K562 (cell line): ENCODE results near the gene TMEM121. TPM values are rescaled to one million over a fixed set of nuclear protein-coding genes. Genes with fewer than 3 reads are reported as not detected.

ENCODE experiments used
- ATAC-seq: fragments of 200-7000 bp; cut with Tn5 transposase; 3 replicates; pipeline ENCODE4 v1.9.1; 2020; ENCODE audit warnings: moderate library complexity
- BruUV-seq: library from RNA; stranded (reverse); fragments of 400-500 nt; replicated peaks from 2 replicates; lab custom pipeline; 2021; lab: Mats Ljungman, UMichigan
- CTCF ChIA-PET: fragments of 300-600 bp; formaldehyde crosslinking; extraction: SDS; loops from one replicate; lab custom pipeline; 2021; ENCODE audit warnings: low intra/inter-chr PET ratio; lab: Yijun Ruan, JAX
- POLR2A ChIA-PET: fragments of 300-600, 350-650 bp; sonication (Branson Sonifier 250); formaldehyde crosslinking; extraction: SDS; loops from one replicate; lab custom pipeline; 2021; ENCODE audit warnings: antibody characterized with exemption, inconsistent platforms; lab: Yijun Ruan, JAX
- DNase-seq, 4 experiments: peaks; one replicate each; pipeline versions ENCODE4 v3.0.0 to v3.0.0-alpha.2; 2011 to 2018; ENCODE audit warnings: low spot score in 3 of 4, mixed read lengths in 3 of 4; ENCODE audit errors: extremely low read depth in 1 of 4
- FAIRE-seq: peaks from 2 replicates; lab custom pipeline; 2011; peaks lifted over from hg19 to GRCh38; lab: Jason Lieb, UNC
- H2AFZ ChIP-seq: 2 replicates; pipeline ENCODE4 v1.6.0; 2011; ENCODE audit warnings: low read depth, low read length, control low read depth, inconsistent platforms
- H3K27ac ChIP-seq: fragments of 200-600 bp; 3 replicates; pipeline ENCODE4 v1.8.0; 2011; ENCODE audit warnings: low read depth, mild to moderate bottlenecking, control low read depth, inconsistent platforms, low read length, moderate library complexity, mixed read lengths; ENCODE audit errors: extremely low read depth
- H3K27me3 ChIP-seq, 2 experiments: fragments of 300-600 bp in 1 of 2; 2 replicates in 1 of 2; 3 replicates in 1 of 2; pipeline versions ENCODE4 v1.6.0 to v1.8.0; 2011; ENCODE audit warnings: inconsistent platforms in 2 of 2, low read length in 2 of 2, mild to moderate bottlenecking in 1 of 2, mixed read lengths in 1 of 2, moderate library complexity in 1 of 2; ENCODE audit not compliant: control insufficient read depth in 2 of 2, insufficient read depth in 2 of 2
- H3K36me3 ChIP-seq: fragments of 300-600 bp; 3 replicates; pipeline ENCODE4 v1.8.0; 2011; ENCODE audit warnings: mild to moderate bottlenecking, low read length, inconsistent platforms; ENCODE audit not compliant: control insufficient read depth, insufficient read depth
- H3K4me1 ChIP-seq, 2 experiments: fragments of 200-600 bp in 1 of 2; replicated peaks in 1 of 2; 2 replicates in 1 of 2; 3 replicates in 1 of 2; pipeline versions ENCODE4 v1.5.1 to v1.8.0; 2011; ENCODE audit warnings: inconsistent platforms in 2 of 2, low read length in 2 of 2, mild to moderate bottlenecking in 1 of 2, mixed read lengths in 1 of 2, moderate library complexity in 1 of 2; ENCODE audit not compliant: control insufficient read depth in 2 of 2, insufficient read depth in 2 of 2
- H3K4me2 ChIP-seq: 2 replicates; pipeline ENCODE4 v1.6.1; 2011; ENCODE audit warnings: low read length, control low read depth, inconsistent platforms, mixed read lengths; ENCODE audit not compliant: insufficient read depth
- H3K4me3 ChIP-seq: fragments of 200-600 bp; sonication (generic), shearing (Covaris generic); 2 replicates; pipeline ENCODE4 v1.5.1; 2016; ENCODE audit warnings: control low read depth, inconsistent platforms
- H3K79me2 ChIP-seq: fragments of 200-600 bp; 3 replicates; pipeline ENCODE4 v1.8.0; 2011; ENCODE audit warnings: low read length, inconsistent platforms; ENCODE audit not compliant: control insufficient read depth, insufficient read depth
- H3K9ac ChIP-seq, 2 experiments: 2 replicates each; pipeline versions ENCODE4 v1.6.0 to v1.6.1; 2011; ENCODE audit warnings: low read depth in 2 of 2, low read length in 2 of 2, control low read depth in 1 of 2, inconsistent platforms in 1 of 2, mild to moderate bottlenecking in 1 of 2, mixed read lengths in 1 of 2; ENCODE audit not compliant: insufficient read depth in 1 of 2
- H3K9me1 ChIP-seq: one replicate; pipeline ENCODE4 v1.6.0; 2011; ENCODE audit warnings: inconsistent platforms, mild to moderate bottlenecking, low read length, moderate library complexity; ENCODE audit not compliant: control insufficient read depth, insufficient read depth
- H3K9me3 ChIP-seq: replicated peaks from 2 replicates; pipeline ENCODE4 v1.5.1; 2011; ENCODE audit warnings: low read depth, low read length, inconsistent platforms; ENCODE audit not compliant: control insufficient read depth, insufficient read depth
- H4K20me1 ChIP-seq: replicated peaks from 2 replicates; pipeline ENCODE4 v1.6.1; 2011; ENCODE audit warnings: low read length, inconsistent platforms, mixed read lengths; ENCODE audit not compliant: control insufficient read depth, insufficient read depth
- EZH2 ChIP-seq: IDR thresholded peaks from 2 replicates; pipeline ENCODE4 v1.6.1; 2012; ENCODE audit warnings: low read depth, mild to moderate bottlenecking, inconsistent platforms, low read length, borderline replicate concordance
- MLLT1 ChIP-seq, 2 experiments: fragments of 450-650 bp; IDR thresholded peaks; 2 replicates each; pipeline ENCODE4 v1.6.1; 2016
- U2AF2 ChIP-seq: fragments of 200-400 bp; formaldehyde crosslinking; optimal IDR thresholded peaks from 2 replicates; pipeline ENCODE3; 2017; ENCODE audit warnings: low read depth, mild to moderate bottlenecking, low read length
- ZNF133 ChIP-seq: fragments of 250-450 bp; sonication (Bioruptor Pico); IDR thresholded peaks from 2 replicates; pipeline ENCODE4 v1.4.0; 2020; ENCODE audit warnings: mild to moderate bottlenecking
- ZNF316 ChIP-seq: fragments of 450-650 bp; IDR thresholded peaks from 2 replicates; pipeline ENCODE4 v1.6.1; 2016
- WGBS: fragments of 100-300 bp; shearing (Covaris generic); methylation state at CpG from one replicate; pipeline ENCODE4 v1.1.6; 2016; ENCODE audit warnings: low coverage, mixed read lengths; ENCODE audit not compliant: insufficient coverage; ENCODE audit errors: missing lambda C conversion rate; 5-methylcytosine and 5-hydroxymethylcytosine counted together
- in situ Hi-C: fragments of 300-500 bp; cut with MboI; formaldehyde crosslinking; loops from 4 replicates; pipeline ENCODE4 v1.15.0; 2018; ENCODE audit warnings: inconsistent platforms, mixed read lengths
- intact Hi-C: fragments of 100-400 bp; cut with micrococcal nuclease; formaldehyde crosslinking; loops from 2 replicates; pipeline ENCODE4 v1.14.2; 2022
- polyA plus RNA-seq, 8 experiments: library from polyadenylated mRNA; depleted of rRNA in 4 of 8; stranded (reverse) in 5 of 8; unstranded in 3 of 8; fragments of >200 nt; fragmentation: Nextera tagmentation in 2 of 8; fragmentation: Illumina TruSeq in 1 of 8; extraction: Ambion mirVana in 2 of 8; extraction: Trizol in 1 of 8; gene quantifications; 2 replicates each; pipeline versions ENCODE4 v1.2.1 to v1.2.3, GENCODE V29; 2011 to 2014; ENCODE audit warnings: inconsistent platforms in 1 of 8, missing spikeins in 1 of 8
- total RNA-seq, 7 experiments: library from RNA; depleted of rRNA in 6 of 7; stranded (reverse); fragments of >200 nt in 6 of 7; fragmentation: Illumina TruSeq in 2 of 7; extraction: Trizol in 2 of 7; gene quantifications; 2 replicates each; pipeline versions ENCODE4 v1.2.1 to v1.2.3, GENCODE V29; 2011 to 2021; ENCODE audit warnings: low replicate concordance in 1 of 7
- TF ChIP-seq, protein P1 (sequence below): fragments of 250-450 bp; sonication (Bioruptor Pico); IDR thresholded peaks from 2 replicates; pipeline ENCODE4 v1.4.0; 2020; ENCODE audit warnings: mild to moderate bottlenecking

Gene TMEM121
- total and polyA plus RNA-seq, 9 of the 15 experiments (the other 6 are each of a cell fraction or from before 2014, with no cell fraction given) = 0.31 to 0.36 TPM; not detected in 7

GRCh38 chr14:105536691-105537579 is 10.6 kb downstream of the TMEM121 start:
- Histone ChIP-seq H3K79me2 (no peaks in the 10 kb centered on the region), H3K27ac (no peak overlapping the region), H3K4me1 (peaks cover 0 to 31% of the 10 kb centered on the region in 2 experiments; a peak in 2 of 5 replicates), H3K9me1 (no peaks in the 10 kb centered on the region), H3K4me2 (no peak overlapping the region), H3K4me3 (no peak overlapping the region), H2AFZ (no peak overlapping the region), H3K9me3 (no peaks in the 10 kb centered on the region), H3K9ac (no peak overlapping the region), H4K20me1 (no peaks in the 10 kb centered on the region), H3K27me3 (peaks cover 6 to 66% of the 10 kb centered on the region in 2 experiments; a peak in 3 of 5 replicates), H3K36me3 (no peaks in the 10 kb centered on the region)
- ChIA-PET POLR2A (interaction anchor here (1.1 kb wide), 1 partner anchor 166 kb away, joined by 3 read pairs; no protein-coding TSS in a partner anchor), CTCF (no interaction called here)
- in situ Hi-C loops = no loop called here
- intact Hi-C loops = no loop called here
- WGBS = 7% methylated on average over 34 of the region's 34 CpGs
- DNase-seq = no peak
- no peak for FAIRE-seq
- no peak for ATAC-seq
- BruUV-seq = no TSS peak
- TF ChIP-seq ZNF133 (CRISPR knock-in tag) (no peak), EZH2 (no peak), ZNF316 (no peak), MLLT1 (IDR thresholded peaks at IDR 0.05) (no peak), U2AF2 (no peak)
- TF ChIP-seq, protein P1, sequence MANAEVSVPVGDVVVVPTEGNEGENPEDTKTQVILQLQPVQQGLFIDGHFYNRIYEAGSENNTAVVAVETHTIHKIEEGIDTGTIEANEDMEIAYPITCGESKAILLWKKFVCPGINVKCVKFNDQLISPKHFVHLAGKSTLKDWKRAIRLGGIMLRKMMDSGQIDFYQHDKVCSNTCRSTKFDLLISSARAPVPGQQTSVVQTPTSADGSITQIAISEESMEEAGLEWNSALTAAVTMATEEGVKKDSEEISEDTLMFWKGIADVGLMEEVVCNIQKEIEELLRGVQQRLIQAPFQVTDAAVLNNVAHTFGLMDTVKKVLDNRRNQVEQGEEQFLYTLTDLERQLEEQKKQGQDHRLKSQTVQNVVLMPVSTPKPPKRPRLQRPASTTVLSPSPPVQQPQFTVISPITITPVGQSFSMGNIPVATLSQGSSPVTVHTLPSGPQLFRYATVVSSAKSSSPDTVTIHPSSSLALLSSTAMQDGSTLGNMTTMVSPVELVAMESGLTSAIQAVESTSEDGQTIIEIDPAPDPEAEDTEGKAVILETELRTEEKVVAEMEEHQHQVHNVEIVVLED (CRISPR knock-in tag) = no peak
